BJ (cell line): ENCODE results near the gene NUAK2. TPM values are rescaled to one million over a fixed set of nuclear protein-coding genes. Genes with fewer than 3 reads are reported as not detected.

Source experiments
- CTCF ChIA-PET: fragments of 350-600 bp; formaldehyde crosslinking; extraction: SDS; loops from one replicate; lab custom pipeline; 2021; ENCODE audit warnings: antibody characterized with exemption, inconsistent platforms; lab: Yijun Ruan, JAX
- POLR2A ChIA-PET: fragments of 300-600 bp; sonication (Branson Sonifier 250); formaldehyde crosslinking; extraction: SDS; loops from one replicate; lab custom pipeline; 2021; ENCODE audit warnings: antibody characterized with exemption; lab: Charles Lee
- DNase-seq: peaks from one replicate; pipeline ENCODE4 v3.0.0-alpha.2; 2011; ENCODE audit warnings: low read depth
- H3K27me3 ChIP-seq: 2 replicates; pipeline ENCODE4 v1.6.0; 2011; ENCODE audit warnings: low read length; ENCODE audit not compliant: control insufficient read depth, insufficient read depth
- H3K36me3 ChIP-seq: 2 replicates; pipeline ENCODE4 v1.5.1; 2011; ENCODE audit warnings: low read length; ENCODE audit not compliant: control insufficient read depth, insufficient read depth
- H3K4me3 ChIP-seq: 2 replicates; pipeline ENCODE4 v1.5.1; 2011; ENCODE audit warnings: low read depth, mild to moderate bottlenecking, control low read depth, low read length
- polyA plus RNA-seq: library from polyadenylated mRNA; depleted of rRNA; stranded (reverse); fragments of >200 nt; gene quantifications from 2 replicates; pipeline ENCODE4 v1.2.3, GENCODE V29; 2011
- TF ChIP-seq, protein P1 (sequence below): IDR thresholded peaks from 2 replicates; pipeline ENCODE4 v1.5.1; 2011; ENCODE audit warnings: low read depth, mild to moderate bottlenecking, control low read depth, inconsistent platforms, low read length, moderate library complexity; ENCODE audit not compliant: insufficient read depth

Gene NUAK2
- polyA plus RNA-seq, 1 experiment = 5.8 TPM

DNA sequence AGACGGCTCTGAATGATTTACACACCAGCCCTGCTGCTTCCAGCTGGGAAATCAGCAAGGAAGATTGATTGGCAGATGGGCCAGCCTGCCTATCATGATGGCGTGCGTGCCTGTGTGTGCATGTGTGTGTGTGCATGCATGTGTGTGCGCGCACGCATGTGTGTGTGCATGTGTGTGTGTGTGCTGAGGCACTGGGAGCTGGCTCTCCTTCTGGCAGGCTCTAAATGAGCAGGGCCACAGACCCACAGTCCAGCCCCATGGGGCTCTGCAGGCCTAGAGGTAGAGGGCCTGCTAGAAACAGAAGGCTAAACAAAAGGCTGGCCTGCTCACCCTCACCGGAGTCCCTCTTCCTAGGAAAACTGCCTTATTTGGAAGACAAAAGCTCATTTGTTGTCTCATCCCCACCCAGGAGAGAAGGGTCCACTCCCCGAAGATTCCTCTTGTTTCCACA is 29.2 kb upstream of the NUAK2 start:
- H3K36me3 ChIP-seq = no peaks in the 10 kb centered on the region
- TF ChIP-seq, protein P1, sequence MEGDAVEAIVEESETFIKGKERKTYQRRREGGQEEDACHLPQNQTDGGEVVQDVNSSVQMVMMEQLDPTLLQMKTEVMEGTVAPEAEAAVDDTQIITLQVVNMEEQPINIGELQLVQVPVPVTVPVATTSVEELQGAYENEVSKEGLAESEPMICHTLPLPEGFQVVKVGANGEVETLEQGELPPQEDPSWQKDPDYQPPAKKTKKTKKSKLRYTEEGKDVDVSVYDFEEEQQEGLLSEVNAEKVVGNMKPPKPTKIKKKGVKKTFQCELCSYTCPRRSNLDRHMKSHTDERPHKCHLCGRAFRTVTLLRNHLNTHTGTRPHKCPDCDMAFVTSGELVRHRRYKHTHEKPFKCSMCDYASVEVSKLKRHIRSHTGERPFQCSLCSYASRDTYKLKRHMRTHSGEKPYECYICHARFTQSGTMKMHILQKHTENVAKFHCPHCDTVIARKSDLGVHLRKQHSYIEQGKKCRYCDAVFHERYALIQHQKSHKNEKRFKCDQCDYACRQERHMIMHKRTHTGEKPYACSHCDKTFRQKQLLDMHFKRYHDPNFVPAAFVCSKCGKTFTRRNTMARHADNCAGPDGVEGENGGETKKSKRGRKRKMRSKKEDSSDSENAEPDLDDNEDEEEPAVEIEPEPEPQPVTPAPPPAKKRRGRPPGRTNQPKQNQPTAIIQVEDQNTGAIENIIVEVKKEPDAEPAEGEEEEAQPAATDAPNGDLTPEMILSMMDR = no peak
- no peak for DNase-seq
- ChIA-PET POLR2A (no interaction called here), CTCF (interaction anchor here (1.2 to 3.3 kb wide), 8 partner anchors 10 to 173 kb away, joined by 3 to 22 read pairs (median 5); no protein-coding TSS in a partner anchor)
- no peak overlapping the region for H3K4me3 ChIP-seq
- peaks cover 27% of the 10 kb centered on the region for H3K27me3 ChIP-seq

DNA sequence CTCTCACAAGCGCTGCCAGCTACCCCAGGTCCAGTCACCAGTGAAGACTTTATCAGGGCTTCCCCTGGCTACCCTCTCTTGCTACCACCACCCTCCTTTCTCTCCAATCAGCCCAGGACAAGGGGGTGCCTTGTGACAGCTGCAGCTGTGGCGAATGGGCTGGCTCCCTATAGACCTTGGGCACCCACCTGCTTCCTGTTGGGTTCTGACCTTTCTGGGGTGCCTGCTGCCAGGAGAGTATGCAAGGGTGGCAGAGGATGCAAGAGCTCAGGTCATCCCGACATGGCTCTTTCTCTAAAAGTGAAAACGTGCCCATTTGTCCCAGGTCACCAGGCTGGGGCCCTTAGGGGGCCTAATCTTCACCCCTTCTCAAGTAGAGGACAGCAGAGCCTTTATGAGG is 28.6 kb upstream of the NUAK2 start:
- no peaks in the 10 kb centered on the region for H3K36me3 ChIP-seq
- POLR2A ChIA-PET = no interaction called here
- TF ChIP-seq, protein P1 = no peak
- H3K4me3 ChIP-seq = no peak overlapping the region
- H3K27me3 ChIP-seq = peaks cover 29% of the 10 kb centered on the region
- CTCF ChIA-PET = interaction anchor here (1.0 to 3.3 kb wide), 9 partner anchors 10 to 174 kb away, joined by 3 to 22 read pairs (median 5); no protein-coding TSS in a partner anchor
- no peak for DNase-seq

DNA sequence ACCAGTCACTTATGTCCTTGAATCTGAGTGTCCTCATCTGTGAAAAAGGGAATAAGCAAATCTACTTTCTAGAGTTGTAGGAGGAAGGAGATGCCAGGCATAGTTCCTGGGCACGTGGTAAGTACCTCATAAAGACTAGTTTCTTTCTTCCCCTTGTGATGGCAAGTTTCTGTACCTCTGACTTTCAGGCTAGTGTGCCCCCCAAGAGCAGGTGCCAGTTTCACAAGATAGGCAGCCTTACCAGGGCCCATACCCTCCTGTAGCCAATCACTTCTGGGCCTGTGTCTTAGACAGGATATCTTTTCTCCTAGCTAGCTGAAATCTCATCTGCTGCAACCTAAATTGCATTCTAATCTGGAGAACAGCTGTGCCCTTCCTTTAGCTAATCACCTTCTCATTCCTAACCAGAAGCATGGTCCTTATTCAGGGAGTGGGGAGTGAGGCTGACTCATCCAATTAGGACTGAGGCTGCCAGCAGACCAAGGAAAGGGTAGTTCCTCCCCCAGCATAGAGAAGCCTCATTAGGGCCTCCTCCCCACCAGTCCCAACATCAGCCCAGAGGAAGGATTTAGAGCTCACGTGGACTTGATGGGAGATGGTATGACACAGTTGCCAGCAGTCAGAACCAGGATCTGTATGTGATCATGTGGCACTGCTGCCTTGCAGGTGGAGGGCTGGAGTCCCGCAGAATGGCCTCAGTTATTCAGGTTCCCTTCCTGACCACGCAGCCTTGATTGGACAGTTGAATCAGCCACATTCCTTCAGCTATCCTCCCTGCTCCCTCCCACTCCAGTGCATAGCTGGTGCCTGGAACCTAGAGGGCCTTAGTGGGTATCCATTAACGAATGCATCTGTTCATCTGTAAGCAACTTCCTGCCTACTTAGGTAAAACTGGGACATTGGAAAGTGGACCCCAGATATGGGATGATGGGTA is 27.3 kb upstream of the NUAK2 start:
- ChIA-PET POLR2A (interaction anchor here (0.6 kb wide), 1 partner anchor 86 kb away, joined by 3 read pairs; no protein-coding TSS in a partner anchor), CTCF (interaction anchor here (1.0 to 3.3 kb wide), 6 partner anchors 14 to 175 kb away, joined by 3 to 22 read pairs (median 4); no protein-coding TSS in a partner anchor)
- Histone ChIP-seq H3K36me3 (no peaks in the 10 kb centered on the region), H3K27me3 (peaks cover 41% of the 10 kb centered on the region), H3K4me3 (no peak overlapping the region)
- TF ChIP-seq, protein P1 = no peak
- DNase-seq = no peak

DNA sequence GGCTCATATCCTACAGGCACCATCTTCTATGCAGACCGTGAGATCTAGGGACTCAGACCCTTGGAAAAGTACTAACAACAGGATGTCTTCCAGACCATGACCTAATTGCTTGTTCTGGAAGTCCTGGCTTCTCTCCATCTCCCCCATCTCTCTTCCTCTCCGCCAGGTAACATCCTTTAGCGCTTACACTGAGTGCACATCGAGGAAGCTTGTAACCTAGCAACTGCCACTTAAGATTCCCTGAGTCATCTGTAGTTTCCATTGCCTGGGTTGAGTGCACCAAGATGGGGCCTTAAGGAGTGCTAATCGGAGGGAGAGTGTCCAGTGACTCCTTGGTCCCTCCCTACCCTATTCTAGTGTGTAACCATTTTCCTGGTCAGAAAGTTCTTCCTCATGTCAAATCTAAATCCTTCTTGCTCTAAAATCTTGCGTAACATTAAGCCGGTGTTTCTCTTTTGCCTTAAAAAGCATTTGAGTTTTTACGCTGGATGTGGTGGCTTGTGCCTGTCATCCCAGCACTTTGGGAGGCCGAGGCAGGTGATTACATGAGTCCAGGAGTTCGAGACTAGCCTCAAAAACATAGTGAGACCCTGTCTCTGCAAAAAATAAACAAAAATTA is 25.5 kb upstream of the NUAK2 start:
- no peak for DNase-seq
- no peaks in the 10 kb centered on the region for H3K36me3 ChIP-seq
- peaks cover 53% of the 10 kb centered on the region for H3K27me3 ChIP-seq
- no peak overlapping the region for H3K4me3 ChIP-seq
- CTCF ChIA-PET = interaction anchor here (1.7 to 2.8 kb wide), 3 partner anchors 10 to 139 kb away, joined by 6 to 11 read pairs (median 11); no protein-coding TSS in a partner anchor
- TF ChIP-seq, protein P1 = no peak
- POLR2A ChIA-PET = no interaction called here
